HS-5 (cell line): ENCODE measurements around the gene NKD1.

ENCODE experiments used
- DNase-seq: peaks from one replicate; pipeline ENCODE4 v3.0.0-alpha.2; 2012; ENCODE audit warnings: low read depth

The NKD1 gene

GRCh38 chr16:50646345-50646744 lies 98.1 kb downstream of the NKD1 start:
- no peak for DNase-seq

- DNase-seq = no peak
Measured at GRCh38 chr16:50651835-50652438, 103.7 kb downstream of the NKD1 start.

- no peak for DNase-seq
Measured at GRCh38 chr16:50652836-50653425, 104.7 kb downstream of the NKD1 start.

DNA sequence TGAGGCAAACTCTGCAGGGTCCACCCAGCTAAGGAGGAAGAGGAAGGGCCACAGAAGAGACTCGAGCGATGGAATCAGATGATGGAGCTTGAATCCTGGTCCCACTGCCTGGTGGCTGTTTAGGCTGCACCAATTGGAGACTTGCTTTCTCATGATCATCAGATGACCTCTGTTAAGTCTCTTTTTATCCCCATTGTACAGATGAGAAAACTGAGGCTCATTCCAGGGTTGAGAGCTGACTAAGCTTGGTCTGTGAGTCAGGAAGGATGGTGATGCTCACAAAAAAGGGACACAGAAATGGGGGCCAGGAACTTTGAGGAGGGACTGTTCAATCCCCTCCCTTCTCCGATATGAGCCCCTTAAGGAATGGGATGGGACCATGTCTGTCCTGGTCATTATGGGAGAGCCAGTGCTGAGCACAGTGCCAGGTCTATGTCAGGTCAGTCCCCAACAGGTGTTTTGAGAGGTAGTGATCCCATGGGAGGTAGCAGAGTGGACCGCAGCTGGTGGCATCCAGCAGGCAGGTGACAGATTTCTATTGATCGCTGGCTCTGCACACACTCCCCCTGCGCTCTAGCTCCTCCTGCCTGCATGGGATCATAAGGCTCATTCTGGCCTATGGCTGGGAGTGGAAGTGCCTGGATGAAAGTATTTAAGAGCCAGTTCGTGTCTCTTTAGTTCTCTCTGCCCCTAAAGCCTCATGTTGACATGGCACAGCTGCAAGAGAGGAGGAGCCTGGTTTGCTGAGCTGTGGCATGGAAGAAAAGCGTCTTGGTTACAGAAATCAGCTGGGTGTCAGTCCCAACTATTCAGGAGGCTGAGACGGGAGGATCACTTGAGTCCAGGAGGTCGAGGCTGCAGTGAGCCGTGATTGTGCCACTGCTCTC lies 105.7 kb downstream of the NKD1 start:
- DNase-seq = no peak

DNA sequence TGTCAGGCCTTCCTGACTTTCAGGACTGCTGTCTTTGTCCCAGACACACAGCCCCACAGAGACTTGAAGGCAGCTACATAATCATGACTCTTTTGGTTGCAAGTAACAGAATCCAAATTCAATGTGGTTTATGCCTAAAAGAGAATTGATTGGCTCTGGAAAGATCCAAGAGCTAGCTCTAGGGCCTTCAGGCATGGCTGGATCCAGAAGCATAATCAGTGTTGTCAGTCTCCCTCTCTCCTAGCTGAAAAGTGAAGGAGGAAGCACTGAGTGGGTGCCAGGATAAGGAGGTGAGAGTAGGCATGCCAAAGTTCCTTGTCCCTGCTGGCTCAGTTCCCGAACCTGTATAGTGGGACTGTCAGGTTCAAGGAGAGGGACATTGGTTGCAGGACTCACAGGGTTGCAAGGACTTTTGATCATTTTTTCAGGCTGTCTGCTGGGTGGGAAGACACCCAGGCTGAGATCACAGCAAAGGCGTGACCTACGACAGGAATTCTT lies 107.4 kb downstream of the NKD1 start:
- no peak for DNase-seq

DNA sequence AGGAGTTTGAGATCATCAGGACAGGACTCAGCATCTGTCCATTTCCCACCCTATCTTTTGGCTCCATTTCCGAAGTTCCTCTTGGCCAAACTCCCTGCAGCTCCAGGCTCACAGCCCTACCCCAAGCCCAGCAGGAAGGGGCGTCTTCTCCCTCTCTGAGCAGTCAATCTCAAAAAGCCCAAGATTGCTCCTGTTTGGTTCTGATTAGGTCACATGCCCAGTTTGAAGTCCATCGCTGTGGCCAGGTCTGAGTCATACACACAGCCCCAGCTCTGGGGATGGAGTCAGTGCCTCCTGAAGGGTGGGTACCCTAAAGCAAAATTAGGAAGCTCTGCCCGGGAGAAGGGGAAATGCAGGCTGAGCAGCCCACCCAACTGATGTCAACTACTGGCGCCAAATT lies 109.0 kb downstream of the NKD1 start:
- DNase-seq = no peak

DNA sequence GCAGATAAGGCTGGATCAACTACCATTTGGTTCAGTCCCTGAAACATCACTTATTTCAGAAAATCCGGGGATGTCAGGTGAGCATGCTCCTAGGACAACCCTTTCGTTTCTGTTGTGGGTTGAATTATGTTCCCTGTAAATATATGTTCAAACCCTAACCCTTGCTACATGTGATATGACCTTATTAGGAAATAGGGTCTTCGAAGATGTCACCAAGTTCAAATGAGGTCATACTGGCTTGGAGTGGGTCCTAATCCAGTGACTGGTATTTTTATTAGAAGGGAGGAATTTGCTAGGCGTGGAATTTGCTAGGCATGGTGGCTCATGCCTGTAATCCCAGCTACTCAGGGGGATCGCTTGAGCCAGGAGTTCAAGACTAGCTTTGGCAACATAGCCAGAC lies 111.6 kb downstream of the NKD1 start:
- DNase-seq = no peak

DNA sequence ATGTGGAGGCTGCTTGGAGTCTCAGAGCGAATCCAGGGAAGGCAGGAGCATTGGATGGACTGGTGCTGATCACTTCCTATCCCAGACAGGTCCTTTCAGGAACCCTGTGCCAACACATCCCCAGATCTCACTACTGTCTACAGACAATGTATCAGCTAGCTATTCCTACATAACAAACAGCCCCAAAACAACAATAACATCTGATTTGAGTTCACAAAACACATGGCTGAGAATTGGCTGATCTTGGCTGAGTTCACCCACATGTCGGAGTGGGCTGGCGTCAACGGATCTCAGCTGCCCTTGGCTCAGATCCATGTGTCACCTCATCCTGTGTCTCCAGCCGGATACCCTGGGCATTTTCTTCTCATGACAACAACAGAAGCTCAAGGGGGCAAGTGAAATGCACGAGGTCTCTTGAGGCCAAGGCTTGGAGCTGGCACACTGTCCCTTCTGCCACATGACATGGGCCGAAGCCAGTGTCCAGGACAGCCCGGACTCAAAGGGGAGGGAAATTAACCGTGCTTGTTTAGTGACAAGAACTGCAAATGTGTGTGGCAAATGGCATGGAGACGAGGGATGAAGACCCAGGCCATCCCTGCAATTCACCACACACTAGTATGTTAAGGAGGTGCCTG lies 114.2 kb downstream of the NKD1 start:
- DNase-seq = no peak

- DNase-seq = no peak
Measured at GRCh38 chr16:50664270-50664669, 116.1 kb downstream of the NKD1 start.

DNA sequence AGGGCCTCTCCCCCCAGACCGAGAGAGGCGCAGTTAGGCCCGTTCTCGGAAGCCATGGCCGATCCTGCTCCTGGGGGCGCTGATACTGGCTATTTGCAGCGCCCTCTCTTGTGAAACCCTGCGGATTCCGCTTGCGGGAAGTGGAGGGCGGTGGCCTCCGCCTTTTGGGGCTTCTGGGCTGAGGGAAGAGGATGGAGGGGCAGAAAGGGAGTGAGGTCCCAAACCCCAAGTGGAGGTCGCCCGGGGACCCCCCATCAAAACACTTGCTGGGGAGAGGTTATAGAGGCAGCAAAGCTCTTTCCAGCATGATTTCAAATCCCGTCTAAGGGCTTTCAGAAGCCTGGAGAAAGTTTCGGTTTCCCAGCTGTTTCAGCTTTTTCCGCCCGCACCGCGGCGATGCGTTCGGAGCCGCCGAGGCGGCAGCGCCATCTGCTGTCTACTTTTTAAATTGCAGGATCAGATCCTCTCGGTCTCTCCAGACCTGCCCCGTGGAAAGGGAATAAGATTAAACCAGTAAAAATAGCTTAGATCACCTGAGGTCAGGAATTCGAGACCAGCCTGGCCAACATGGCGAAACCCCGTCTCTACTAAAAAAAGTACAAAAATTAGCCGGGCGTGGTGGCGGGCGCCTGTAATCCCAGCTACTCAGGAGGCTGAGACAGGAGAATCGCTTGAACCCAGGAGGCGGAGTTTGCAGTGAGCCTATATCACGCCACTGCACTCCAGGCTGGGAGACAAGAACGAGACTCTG lies 117.1 kb downstream of the NKD1 start:
- DNase-seq = peak; percentile 13

DNA sequence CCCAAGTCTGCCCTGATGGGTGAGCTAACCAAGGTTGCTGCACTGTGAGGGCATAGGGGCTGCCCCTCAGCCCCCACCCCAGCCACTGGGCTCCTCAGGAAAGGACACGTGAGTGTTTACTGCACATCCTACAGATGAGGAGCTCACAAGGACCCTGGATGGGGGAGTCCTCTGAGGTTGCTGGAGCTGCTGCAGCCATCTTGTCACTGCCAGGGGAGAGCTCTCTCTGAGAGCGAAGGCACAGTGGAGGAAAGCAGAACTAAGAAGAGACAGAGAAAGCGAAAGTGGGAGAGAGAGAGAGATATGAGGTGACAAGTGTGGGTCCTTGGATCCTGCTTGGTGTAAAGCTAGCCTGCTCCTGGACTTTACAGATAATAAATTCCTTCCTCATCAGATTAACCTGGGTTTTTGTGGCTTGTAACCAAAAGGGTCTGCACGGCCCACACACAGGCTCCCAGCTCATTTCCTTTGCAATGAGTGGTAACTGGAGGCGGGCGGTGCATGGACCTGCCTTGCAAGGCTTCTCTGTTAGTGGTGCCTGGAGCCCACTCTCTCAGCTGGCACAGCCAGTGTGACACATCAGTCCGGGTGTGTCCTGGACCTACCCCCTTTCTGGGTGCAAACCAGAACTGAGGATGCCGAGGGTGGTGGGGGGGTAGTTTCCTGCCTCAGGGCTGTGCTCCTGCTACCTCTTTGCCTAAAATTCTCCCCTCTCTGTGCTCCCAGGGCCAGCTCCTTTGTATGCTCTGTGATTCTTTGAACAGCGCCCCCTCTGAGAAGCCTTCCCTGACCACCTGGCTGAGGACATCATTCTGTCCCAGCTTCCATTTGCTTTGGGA lies 118.7 kb downstream of the NKD1 start:
- no peak for DNase-seq

- DNase-seq = no peak
Measured at GRCh38 chr16:50667497-50668367, 119.5 kb downstream of the NKD1 start.

- DNase-seq = no peak
Measured at GRCh38 chr16:50668368-50669008, 120.3 kb downstream of the NKD1 start.

GRCh38 chr16:50669741-50670140 lies 121.5 kb downstream of the NKD1 start:
- DNase-seq = no peak

DNA sequence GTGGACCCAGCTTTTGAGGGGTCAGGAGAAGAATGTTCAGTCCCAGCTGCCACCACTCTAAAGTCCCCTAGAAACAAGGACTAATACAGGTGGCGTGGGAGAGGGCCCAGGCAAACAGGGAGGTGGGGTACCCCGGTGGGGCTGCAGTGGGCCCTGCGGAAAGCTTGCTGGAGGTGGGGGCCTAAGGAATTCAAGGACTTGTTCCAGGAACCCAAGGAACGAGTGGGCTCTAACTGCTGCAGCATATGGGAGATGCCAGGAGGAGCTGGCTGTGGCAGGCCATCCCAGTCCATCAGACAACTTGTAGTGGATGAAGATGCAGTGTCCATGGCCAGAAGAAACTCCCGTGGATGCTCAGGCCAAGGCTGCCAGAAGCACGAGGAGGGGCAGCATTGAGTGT lies 122.3 kb downstream of the NKD1 start:
- DNase-seq = no peak

DNA sequence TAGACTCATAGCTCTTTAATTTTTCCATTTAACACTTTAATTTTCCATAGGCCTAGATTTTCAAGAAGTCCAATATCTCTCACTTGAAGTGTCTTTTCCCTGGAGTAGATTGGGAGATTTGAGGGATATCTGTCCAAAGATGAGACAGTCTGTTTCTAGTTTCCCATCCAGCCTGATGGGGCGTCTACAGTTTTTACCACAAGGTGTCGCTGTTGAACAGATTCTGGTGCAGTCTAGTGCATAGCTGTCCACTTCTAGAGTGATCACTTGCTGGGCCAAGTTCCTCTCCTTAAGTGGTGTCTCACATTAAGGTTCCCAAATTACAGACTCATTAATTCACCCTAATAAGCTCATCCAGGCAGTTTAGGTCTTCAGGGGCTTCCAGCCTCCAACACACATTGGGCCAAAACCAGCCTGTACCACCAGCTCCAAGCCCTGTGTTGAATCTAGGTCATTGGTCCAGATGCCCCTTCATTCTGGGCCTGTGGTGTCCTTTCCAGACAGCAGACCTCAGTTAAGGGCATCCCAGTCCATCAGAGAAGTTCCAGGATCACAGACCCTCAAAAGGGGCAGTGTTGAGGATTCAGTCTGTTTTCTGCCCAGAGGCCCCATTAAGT lies 123.6 kb downstream of the NKD1 start:
- DNase-seq = no peak

GRCh38 chr16:50673496-50674275 lies 125.5 kb downstream of the NKD1 start:
- no peak for DNase-seq

DNA sequence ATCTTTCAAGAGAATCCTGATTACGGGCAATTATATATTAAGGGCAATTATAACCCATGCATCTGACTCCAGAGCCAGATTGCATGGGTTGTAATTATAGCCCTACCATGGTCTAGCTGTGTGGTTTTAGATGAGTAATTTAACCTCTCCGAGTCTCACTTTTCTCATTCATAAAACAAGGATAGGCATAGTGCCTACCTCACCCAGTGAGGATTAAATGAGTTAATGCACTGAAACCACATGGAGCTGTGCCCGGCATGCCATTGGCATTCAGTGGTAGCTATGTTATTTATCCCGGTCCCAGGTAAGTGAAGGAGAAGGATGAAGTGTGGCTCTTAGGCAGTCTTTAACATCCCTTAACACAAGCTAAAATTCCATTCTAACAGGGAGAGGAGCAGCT lies 126.6 kb downstream of the NKD1 start:
- DNase-seq = no peak
